Cerebellar cortex (tissue), 1 donor: ENCODE results near the gene RABGEF1.
"Not testable (repeated sequence)": the region's sequence is repeated elsewhere in the genome, so short reads cannot be mapped to it uniquely, and the experiment has no call there.

Experiments used
- DNase-seq: peaks from one replicate; pipeline ENCODE4 v3.0.0-alpha.2; 2015; ENCODE audit warnings: low spot score

RABGEF1 gene

DNA sequence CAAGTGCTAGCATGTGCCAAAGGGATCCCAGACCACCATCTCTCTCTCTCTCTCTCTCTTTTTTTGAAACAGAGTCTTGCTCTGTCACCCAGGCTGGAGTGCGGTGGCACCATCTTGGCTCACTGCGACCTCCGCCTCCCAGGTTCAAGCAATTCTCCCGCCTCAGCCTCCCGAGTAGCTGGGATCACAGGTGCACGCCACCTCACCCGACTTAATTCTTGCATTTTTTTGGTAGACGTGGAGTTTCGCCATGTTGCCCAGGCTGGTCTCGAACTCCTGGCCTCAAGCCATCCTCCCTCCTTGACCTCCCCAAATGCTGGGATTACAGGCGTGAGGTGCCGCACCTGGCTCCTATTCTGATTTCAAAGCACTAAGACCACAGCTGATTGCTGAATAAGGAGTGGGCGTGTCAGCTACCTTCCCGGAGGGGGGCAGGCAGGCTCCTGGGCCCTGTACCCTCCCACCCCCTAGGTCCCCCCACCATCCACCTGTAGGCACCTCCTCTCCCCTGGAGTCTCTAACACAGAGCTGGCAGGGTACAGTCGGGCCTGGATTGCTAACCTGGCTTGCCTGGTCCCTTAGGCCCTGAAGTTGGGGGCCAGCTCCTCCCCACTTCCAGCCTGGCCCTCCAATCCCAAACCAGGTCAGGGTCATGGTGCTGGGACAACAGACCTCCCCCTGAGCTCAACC, 74.8 kb downstream of the RABGEF1 start:
- DNase-seq = not testable (repeated sequence)

- DNase-seq = no peak
These were observed 75.4 kb downstream of the RABGEF1 start for GRCh38 chr7:66815951-66816350.

- not testable (repeated sequence) for DNase-seq
These were observed 76.1 kb downstream of the RABGEF1 start for GRCh38 chr7:66816658-66817057.

DNA sequence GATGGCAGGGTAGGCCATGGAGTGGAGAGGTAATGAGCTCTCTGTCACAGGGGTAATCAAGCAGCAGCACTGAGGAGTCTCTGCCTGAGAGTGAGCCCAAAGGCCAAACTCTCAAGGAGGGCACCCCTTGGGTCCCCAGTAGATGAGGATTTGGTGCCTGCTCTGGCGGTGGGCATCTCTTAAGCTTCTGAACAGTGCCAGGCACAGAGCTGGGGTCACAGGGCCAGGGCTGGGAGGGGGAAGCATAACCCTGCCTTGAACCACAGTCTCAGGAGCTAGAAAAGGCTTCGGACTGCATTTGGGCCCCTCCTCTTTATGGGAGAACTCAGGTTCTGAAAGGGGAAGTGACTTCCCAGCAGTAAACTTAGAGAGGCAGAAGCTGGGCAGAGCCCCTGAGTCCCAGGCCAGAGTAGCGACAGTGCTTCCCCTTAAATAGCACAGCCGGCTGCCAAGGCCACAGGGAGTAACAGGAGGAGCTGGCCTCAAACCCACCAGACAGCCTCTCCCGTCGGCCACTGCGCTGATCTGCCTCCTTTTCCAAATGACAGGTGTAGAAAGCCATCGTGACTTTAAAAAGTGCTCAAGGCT, 76.8 kb downstream of the RABGEF1 start:
- peak; percentile 10 for DNase-seq

- DNase-seq = not testable (repeated sequence)
These were observed 77.4 kb downstream of the RABGEF1 start for GRCh38 chr7:66817956-66818355.

DNA sequence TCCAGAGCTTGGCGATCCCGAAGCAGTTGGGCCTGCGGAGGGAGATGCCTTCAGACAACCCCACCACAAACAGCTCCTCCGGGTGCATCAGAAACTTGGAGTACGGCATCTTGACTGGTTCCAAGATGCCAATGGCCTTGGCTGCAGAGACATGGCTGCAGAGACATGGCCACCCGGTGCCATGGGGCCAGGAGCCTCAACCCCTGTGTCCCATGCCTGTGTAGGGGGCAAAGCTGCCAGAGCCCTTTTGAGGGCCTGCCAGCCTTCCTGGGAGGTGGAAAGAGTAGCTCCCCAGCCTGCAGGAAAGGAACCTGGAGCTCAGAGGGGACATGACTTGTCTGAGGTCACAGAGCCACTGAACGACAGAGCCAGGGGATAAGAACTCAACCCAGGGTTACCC, 83.5 kb downstream of the RABGEF1 start:
- DNase-seq = no peak

DNA sequence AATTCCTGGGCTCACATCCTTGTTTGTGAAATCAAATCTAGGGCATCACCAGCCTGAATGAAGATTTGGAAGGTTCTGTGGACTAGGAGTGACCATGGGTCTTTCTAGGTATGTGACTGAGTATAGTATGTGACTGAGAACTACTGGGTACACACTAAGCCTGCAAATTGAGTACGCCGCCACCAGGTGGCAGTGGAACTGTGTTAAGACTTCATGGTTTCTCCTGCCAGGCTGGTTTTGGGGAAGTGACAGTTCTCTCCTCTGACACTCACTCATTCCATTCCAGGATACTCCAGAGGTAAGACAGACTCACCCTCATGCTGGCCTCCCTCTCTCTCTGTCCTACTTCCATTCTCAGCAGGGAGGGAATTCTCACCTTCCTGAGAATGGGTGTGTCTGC, 85.0 kb downstream of the RABGEF1 start:
- peak; percentile 19 for DNase-seq

DNA sequence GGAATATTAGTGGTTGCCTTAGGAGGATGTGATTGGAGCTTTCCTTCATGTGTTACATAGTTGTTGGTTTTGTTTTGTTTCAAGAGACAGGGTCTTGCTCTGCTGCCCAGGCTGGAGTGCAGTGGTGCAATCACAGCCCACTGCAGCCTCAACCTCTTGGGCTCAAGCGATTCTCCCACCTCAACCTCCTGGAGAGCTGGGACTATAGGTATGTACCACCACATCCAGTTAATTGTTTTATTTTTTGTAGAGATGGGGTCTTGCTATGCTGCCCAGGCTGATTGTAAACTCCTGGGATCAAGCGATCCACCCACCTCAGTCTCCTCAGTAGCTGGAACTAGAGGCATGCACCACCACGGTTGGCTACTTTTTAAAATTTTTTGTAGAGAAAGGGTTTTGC, 86.1 kb downstream of the RABGEF1 start:
- no peak for DNase-seq

DNA sequence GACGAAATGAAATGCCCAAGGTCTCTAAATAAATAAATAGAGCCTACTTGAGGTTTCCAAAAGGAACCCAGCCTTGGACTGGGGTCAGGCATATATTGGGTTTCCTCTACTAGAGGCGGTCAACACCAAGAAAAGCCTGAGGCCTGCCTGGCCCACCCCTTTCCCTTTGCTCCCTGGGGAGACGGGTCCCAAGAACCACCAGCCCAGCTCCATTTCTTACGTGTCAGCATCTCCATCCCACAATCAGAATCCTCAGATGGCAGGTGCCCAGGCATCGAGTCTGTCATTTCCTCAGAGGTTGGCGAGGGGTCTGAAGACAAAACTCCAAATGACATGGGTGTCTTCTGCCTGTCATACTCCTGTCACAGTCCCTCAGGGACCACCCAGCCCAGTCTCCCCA, 90.4 kb downstream of the RABGEF1 start:
- DNase-seq = not testable (repeated sequence)

- DNase-seq = no peak
These were observed 92.2 kb downstream of the RABGEF1 start for GRCh38 chr7:66832531-66833351.

GRCh38 chr7:66837007-66837406, 96.5 kb downstream of the RABGEF1 start:
- DNase-seq = peak; percentile 57

- DNase-seq = no peak
These were observed 97.1 kb downstream of the RABGEF1 start for GRCh38 chr7:66837661-66838060.

DNA sequence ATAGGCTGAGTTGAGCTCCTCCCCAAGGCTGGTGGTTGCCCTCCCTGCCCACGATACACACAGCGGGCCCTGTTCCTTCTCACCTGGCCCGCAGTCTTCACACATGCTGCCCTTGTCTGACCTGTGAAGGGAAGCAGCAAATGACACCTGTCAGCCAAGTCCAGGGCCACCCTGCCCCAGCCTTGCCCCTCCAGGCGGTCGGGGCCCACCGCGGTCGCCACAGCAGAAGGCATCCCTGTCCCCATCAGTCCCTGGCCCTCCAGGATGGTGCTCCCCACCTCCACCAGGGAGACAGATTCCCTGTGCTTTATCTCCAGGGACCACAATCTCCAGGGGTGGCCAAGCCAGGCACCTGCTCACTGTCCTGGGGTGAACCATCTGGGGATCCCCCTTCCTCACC, 99.3 kb downstream of the RABGEF1 start:
- no peak for DNase-seq

DNA sequence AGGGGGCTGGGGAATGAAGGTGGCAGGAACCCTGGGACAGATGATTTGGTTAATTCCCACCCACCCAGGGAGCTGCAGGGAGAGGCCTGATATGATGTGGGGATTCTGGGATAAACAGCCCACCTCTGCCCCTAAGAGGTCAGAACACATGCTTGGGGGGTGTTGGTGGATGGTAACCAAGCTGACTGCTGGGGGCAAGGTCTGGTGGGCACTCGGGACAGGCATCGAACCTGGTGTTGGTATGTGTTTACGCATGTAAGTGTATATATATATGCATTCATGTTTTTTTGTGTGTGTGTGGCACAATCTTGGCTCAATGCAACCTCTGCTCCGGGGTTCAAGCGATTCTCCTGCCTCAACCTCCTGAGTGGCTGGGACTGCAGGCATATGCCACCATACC, 99.8 kb downstream of the RABGEF1 start:
- DNase-seq = no peak

- DNase-seq = no peak
These were observed 101.4 kb downstream of the RABGEF1 start for GRCh38 chr7:66841898-66842297.

GRCh38 chr7:66843492-66843891, 103.0 kb downstream of the RABGEF1 start:
- not testable (repeated sequence) for DNase-seq

GRCh38 chr7:66844552-66845378, 104.2 kb downstream of the RABGEF1 start:
- DNase-seq = peak; percentile 97

DNA sequence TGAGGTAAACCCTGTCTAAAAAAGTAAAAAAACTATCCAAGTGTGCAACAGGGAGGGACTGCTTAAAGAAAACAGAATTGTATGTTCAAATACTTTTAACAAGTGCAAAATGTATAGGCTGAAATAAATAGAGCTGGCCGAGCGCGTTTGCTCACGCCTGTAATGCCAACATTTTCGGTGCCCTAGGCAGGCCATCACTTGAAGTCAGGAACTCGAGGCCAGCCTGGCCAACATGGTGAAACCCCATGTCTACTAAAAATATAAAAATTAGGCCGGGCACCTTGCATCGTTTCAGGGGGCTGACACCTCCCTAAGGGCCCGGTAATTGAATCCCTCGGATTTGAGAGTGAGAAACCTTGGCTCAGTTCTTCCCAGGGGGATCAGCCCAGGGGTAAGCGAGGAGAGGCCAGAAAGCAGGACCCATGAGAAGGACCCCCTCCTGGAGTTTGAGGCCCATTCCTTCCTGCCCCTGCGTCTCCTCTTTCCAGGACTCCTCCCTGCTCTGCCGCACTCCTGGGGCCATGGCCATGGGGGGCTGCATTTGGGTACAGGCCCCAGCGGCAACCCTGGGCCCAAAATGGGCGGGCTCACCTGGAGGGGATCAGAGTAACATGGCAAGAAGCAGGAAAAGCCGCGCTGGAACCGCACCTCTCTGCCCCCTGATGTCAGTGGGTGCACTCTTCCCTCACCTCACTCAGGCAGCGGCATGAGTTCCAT, 105.0 kb downstream of the RABGEF1 start:
- no peak for DNase-seq

DNA sequence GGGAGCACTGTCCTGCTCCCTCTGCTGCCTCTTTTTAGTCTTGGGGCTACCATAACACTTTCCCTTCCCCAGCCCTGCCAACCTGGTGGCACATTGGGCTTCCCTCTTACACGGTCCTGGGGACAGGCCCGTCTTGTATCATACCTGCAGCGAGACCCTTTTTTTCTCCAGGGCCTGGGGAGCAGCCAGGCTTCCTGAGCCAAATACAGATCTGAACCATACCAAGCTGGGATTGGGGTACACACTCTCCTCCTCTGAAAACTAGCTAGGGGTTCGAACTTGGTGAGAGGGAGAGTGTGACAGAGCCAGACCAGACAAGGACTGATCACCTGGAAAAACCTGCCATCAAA, 105.5 kb downstream of the RABGEF1 start:
- DNase-seq = not testable (repeated sequence)

- not testable (repeated sequence) for DNase-seq
These were observed 107.0 kb downstream of the RABGEF1 start for GRCh38 chr7:66847523-66847855.

DNA sequence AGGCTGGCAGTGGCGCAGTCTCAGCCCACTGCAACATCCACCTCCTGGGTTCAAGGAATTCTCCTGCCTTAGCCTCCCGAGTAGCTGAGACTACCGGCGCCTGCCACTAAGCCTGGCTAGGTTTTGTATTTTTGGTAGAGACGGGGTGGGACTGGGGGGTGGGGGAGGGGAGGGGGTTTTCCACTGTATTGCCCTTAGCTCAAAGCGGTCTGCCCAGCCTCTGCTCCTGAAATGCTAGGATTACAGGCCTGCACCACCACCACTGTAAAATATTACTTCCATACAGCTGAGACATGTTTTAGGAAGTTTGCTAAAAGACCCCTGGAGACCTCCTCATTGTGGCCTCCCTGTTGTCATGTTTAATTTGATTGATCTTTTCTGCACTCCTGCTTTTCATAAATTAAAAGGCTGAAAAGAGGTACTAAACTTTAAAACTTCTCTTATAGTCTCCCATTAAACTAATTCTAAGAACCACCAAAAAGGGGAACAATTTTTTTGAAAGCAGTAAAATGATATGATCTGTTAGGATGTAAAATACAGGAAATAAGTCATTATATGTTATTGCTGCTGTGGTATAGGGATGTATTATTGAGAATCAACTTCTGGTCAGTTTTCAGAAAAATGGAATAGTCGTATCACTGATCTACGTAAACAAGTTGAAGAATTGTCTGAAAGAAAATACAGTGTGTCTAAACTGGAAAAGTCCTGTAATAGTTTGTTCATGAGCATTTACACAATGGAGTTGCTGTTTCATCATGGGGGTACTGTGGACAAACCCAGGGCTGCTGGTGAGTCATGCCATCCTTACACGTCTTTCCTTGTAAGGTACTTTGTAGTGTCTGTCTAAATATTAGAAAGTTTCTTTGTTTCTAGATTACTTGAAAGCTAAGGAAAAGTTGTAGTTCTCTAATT, 107.6 kb downstream of the RABGEF1 start:
- no peak for DNase-seq
